HG02852 (cell line): Measurements from ENCODE around the gene ZNF286A.
"Not testable (repeated sequence)": the region's sequence is repeated elsewhere in the genome, so short reads cannot be mapped to it uniquely, and the experiment has no call there.

Experiments used
- ATAC-seq: cut with Tn5 transposase; IDR thresholded peaks from one replicate; pipeline ENCODE4 v1.9.1; 2021; ENCODE audit warnings: mild to moderate bottlenecking, moderate library complexity; ENCODE audit not compliant: unreplicated experiment

The ZNF286A gene

GRCh38 chr17:15768865-15769533, 69.4 kb downstream of the ZNF286A start:
- ATAC-seq, result not testable (repeated sequence)
